IPS DF 6.9 (cell line): ENCODE measurements around the gene PHB1.

Experiments used
- DNase-seq: peaks from one replicate; pipeline ENCODE4 v3.0.0-alpha.2; 2013; ENCODE audit warnings: low read depth, low spot score
- H3K27ac ChIP-seq: one replicate; pipeline ENCODE4 v1.5.1; 2013; ENCODE audit warnings: low read length, control low read depth
- H3K27me3 ChIP-seq: 2 replicates; pipeline ENCODE4 v1.6.1; 2013; ENCODE audit warnings: mild to moderate bottlenecking, low read length; ENCODE audit not compliant: control insufficient read depth, insufficient read depth
- H3K36me3 ChIP-seq: 2 replicates; pipeline ENCODE4 v1.6.1; 2013; ENCODE audit warnings: low read length; ENCODE audit not compliant: control insufficient read depth, insufficient read depth
- H3K4me1 ChIP-seq: 2 replicates; pipeline ENCODE4 v1.6.1; 2013; ENCODE audit warnings: low read length; ENCODE audit not compliant: control insufficient read depth, insufficient read depth
- H3K4me3 ChIP-seq: 2 replicates; pipeline ENCODE4 v1.5.1; 2013; ENCODE audit warnings: mild to moderate bottlenecking, low read length
- H3K9me3 ChIP-seq: 2 replicates; pipeline ENCODE4 v1.6.1; 2013; ENCODE audit warnings: low read length, inconsistent platforms; ENCODE audit not compliant: control insufficient read depth, insufficient read depth
- WGBS: extraction: QIAGEN DNeasy Blood & Tissue Kit; methylation state at CpG from one replicate; pipeline ENCODE4 v1.1.7; 2013; ENCODE audit warnings: mixed read lengths, missing lambda C conversion rate; ENCODE audit not compliant: insufficient read length, insufficient coverage; 5-methylcytosine and 5-hydroxymethylcytosine counted together

PHB1 gene

DNA sequence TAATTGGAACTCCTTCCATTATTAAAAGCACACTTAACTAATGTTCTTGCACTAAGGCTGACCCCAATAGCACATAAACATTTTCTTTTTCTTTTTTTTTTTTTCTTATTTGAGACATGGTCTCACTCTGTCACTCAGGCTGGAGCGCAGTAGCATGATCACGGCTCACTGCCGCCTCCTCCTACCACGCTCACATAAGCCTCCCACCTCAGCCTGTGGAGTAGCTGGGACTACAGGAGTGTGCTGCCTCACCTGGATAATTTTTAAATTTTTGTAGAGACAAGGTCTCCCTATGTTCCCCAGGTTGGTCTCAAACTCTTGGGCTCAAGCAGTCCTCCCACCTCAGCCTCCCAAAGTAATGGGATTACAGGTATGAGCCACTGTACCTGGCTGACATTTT lies 51.4 kb downstream of the PHB1 start:
- no peak for DNase-seq
- Histone ChIP-seq H3K4me1 (peaks cover 2% of the 10 kb centered on the region), H3K9me3 (no peaks in the 10 kb centered on the region), H3K36me3 (no peaks in the 10 kb centered on the region), H3K27ac (no peak overlapping the region), H3K4me3 (no peak overlapping the region), H3K27me3 (no peaks in the 10 kb centered on the region)
- WGBS, result no CpG with 5 or more reads among the region's 4 CpGs

DNA sequence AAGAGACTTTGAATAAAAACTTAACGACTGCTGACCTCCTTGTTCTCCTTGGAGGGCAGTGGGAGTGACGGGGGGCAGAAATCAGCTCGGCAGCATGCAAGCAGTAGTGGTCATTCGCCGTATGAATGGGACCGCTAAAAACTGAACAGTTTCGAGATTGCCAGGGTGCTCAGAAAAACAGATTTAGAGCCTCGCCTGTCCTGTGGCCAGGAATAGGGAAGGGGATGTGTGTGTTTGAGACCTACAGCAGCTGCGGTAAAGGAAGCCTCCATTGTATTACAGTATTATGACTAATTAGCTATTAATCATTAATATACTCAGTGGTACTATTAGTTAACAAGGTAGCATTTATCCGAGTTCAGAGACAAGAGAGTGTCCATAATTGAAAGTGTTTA lies 52.0 kb downstream of the PHB1 start:
- H3K4me3 ChIP-seq, result peak overlapping the region; percentile 44; the same call in 1 of the 2 replicates
- no CpG with 5 or more reads among the region's 10 CpGs for WGBS
- no peaks in the 10 kb centered on the region for H3K36me3 ChIP-seq
- no peaks in the 10 kb centered on the region for H3K27me3 ChIP-seq
- no peak for DNase-seq
- no peak overlapping the region for H3K27ac ChIP-seq
- H3K4me1 ChIP-seq, result peaks cover 2% of the 10 kb centered on the region
- H3K9me3 ChIP-seq, result no peaks in the 10 kb centered on the region

DNA sequence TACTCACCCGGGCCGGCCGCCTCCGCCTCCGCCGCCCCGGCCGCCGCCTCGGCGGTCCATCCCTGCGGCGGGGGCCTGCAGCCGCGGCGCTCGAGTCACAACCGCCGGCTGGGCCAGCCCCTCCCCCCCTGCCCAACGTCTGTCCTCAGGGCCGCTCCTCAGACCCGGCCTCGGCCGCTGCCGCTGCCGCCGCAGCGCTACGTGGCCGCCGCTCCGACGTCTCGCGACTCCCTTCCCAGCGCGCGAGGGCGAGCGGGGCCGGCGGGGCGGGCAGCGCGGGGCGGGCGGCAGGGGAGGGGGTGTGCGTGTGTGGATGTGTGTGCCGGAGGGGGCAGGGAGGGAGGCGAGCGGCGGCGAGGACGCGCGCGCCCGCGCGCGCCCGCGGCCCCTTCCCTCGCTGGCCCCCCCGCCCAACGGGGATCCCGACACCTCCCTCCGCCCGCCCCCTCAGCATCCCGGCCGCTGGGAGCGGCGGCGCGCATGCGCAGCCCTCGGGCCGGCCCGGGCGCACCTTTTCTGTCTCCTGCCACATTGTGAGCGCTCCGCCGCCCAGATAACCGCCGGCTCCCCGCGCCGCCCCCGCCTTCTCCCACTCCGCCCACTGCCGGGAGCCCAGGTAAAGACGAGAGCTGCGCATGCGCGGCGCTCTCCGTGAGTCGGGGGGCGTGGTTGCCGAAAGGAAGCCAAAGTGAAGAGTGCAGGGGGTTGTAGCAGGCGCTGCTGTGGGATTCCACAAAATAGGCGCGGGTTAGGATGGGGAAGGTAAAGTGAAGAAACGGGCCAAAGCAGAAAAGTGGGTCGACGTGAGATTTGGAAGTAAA lies 52.6 kb downstream of the PHB1 start, which contains the start of gene ZNF652:
Gene ZNF652, minus strand, starts transcription at position 349 of the 821 bp plus-strand sequence. CDS start 44,525 bp downstream, outside the sequence.
- Histone ChIP-seq H3K9me3 (no peaks in the 10 kb centered on the region), H3K27me3 (no peaks in the 10 kb centered on the region), H3K36me3 (no peaks in the 10 kb centered on the region), H3K27ac (no peak within 1 kb of the TSS), H3K4me3 (peak within 1 kb of the TSS; percentile 96), H3K4me1 (peaks cover 2% of the 10 kb centered on the region)
- WGBS, result no CpG with 5 or more reads among the region's 106 CpGs
- peak; percentile 84 for DNase-seq

DNA sequence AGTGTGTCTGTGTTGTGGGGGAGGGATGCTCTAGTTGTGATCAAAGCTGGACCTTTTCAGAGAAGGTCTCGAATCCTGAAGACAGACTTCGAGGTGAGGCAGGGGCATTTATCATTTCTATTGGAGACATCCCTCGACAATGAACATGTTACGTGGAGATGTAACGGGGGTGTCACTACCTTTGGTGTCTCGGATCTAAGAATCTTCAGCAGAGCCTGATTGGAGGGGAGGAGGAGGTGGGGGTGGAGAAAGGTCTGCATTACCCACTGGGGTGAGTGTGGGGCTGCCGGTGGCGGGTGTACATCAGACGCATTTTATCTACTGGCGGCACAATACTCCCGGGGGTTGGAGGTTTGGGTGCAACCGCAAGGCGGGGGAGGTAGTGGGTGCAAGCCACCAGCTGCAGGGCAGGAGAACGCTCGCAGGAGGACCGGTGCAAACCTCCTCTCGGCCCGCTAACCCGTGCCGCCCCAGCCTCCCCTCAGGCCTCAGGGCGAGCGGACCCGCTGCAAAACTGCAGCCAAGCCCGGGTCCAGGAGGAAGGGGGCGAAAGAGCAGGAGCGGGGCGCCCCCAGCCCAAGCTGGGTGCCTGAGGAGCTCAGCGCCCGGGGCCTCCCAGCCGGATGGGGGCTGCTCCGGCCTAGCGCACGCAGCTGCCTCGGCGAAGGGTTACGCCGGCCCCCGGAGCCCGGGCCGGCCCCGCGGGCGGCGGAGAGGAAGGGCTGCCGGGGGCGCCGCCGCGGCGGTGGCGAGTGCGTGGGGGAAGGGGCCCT lies 53.4 kb downstream of the PHB1 start:
- Histone ChIP-seq H3K4me1 (peaks cover 2% of the 10 kb centered on the region), H3K27me3 (no peaks in the 10 kb centered on the region), H3K27ac (no peak overlapping the region), H3K9me3 (no peaks in the 10 kb centered on the region), H3K4me3 (peak overlapping the region; percentile 96), H3K36me3 (no peaks in the 10 kb centered on the region)
- no CpG with 5 or more reads among the region's 52 CpGs for WGBS
- DNase-seq, result no peak

DNA sequence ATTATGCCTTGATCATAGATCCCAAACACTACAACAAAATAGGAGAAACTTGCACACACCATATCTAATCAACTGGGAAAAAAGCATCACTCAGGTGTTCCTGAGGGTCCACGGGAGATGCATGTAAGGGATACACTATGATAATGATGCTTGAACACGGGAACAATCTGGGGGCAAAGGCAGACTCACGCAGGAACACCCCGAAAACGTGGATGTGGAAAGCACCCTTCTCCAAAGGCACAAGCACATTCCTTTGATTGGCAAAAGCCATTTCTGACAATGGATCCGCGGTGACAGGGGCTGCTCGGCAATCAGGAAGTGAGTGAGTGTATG lies 53.9 kb downstream of the PHB1 start:
- no CpG with 5 or more reads among the region's 8 CpGs for WGBS
- no peaks in the 10 kb centered on the region for H3K9me3 ChIP-seq
- no peak overlapping the region for H3K27ac ChIP-seq
- H3K4me1 ChIP-seq, result peaks cover 2% of the 10 kb centered on the region
- DNase-seq, result no peak
- no peaks in the 10 kb centered on the region for H3K27me3 ChIP-seq
- H3K4me3 ChIP-seq, result peak overlapping the region; percentile 96; the same call in 1 of the 2 replicates
- no peaks in the 10 kb centered on the region for H3K36me3 ChIP-seq

DNA sequence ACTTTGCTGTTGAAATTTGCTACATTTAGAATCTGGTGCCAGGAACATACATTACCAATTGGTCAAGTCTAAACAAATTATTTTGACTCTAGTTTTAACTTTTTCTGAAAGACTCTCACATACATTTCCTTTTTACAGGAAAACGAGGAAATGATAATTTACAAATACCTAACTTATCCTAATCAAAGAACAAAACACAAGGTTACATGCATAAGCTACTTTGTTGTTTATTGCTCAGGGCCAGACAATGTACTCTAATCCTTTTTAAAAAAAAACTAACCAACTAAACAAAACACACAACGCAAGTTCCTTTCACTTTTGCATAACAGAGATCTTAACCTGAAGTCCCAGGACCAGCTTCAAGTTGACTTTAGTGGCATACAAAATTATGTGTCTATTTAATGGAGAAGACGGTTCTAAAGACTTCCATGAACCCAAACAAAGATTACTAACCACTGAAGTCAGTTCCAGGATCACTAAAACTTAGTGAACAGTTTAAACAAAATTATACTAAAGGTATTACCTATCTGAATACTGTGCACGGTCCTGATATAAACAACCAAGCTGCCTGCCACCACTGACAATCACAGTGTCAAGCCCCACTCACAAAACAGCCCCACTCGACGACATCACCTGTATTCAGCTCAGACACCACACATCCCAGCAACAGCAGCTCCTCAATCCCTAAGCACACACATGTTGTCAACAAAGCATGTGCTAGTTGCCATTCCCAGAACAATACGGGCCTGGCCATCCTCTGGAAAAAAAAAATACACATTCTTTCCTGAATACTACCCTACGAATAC lies 54.5 kb downstream of the PHB1 start:
- 100% methylated on average over 1 of the region's 8 CpGs for WGBS
- no peak overlapping the region for H3K27ac ChIP-seq

DNA sequence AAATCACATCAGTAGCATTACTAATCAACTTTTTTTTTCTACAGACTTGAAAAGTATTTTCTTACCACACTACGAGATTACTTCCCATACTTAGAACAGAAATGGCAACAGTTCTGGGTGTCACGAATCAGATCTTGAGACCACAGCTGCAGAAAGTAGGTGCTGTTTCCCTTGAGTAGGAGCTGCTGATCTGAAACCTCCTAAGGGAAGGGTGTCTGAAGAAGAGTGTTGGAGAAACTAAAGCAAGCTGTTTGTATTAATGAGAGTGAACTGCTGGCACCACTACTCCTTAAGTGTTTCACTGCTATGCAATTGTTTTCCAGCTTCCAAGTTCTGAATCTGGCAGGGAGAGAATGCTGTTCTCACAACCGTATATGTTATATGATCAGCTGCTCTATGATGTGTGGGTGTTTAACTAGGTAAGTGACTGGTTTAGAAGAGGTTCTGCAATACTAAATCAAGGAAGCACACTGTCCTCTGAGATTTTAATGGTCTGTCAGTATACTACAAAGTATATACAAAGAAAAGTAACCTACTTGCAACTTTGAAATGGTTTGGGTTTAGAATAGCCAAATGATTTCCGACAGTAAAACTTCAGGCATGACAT lies 55.9 kb downstream of the PHB1 start:
- H3K36me3 ChIP-seq, result no peaks in the 10 kb centered on the region
- H3K4me1 ChIP-seq, result peaks cover 2% of the 10 kb centered on the region
- H3K9me3 ChIP-seq, result no peaks in the 10 kb centered on the region
- no CpG with 5 or more reads among the region's 4 CpGs for WGBS
- H3K27me3 ChIP-seq, result no peaks in the 10 kb centered on the region
- no peak overlapping the region for H3K27ac ChIP-seq
- DNase-seq, result no peak
- H3K4me3 ChIP-seq, result no peak overlapping the region

More for the DNA sequence above, 54.5 kb downstream of the PHB1 start:
- peaks cover 2% of the 10 kb centered on the region for H3K4me1 ChIP-seq
- no peak for DNase-seq
- no peaks in the 10 kb centered on the region for H3K36me3 ChIP-seq
- no peaks in the 10 kb centered on the region for H3K27me3 ChIP-seq
- no peaks in the 10 kb centered on the region for H3K9me3 ChIP-seq
- H3K4me3 ChIP-seq, result no peak overlapping the region; the same call in 1 of the 2 replicates

DNA sequence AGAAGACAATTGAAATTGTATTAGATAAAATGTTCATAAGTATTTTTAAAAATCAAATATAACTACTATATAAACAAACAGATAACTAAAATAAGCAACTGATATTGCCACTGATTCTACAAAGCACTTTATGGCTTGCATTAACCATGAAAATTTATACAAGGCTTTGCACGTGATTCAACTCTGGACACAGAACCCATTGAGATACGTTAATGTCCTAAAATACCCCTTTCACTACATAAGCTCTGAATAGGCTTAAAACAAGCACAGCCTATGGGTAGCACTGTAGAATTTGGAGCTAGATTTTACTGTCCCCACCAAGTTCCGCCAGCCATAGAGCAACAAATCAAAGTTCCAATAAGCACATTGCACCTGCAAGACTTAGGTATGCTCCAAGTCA lies 57.2 kb downstream of the PHB1 start:
- Histone ChIP-seq H3K4me1 (peaks cover 2% of the 10 kb centered on the region), H3K9me3 (no peaks in the 10 kb centered on the region), H3K27ac (no peak overlapping the region), H3K4me3 (no peak overlapping the region), H3K36me3 (no peaks in the 10 kb centered on the region; the same call in 1 of the 2 replicates), H3K27me3 (no peaks in the 10 kb centered on the region)
- no CpG with 5 or more reads among the region's 3 CpGs for WGBS
- DNase-seq, result no peak

DNA sequence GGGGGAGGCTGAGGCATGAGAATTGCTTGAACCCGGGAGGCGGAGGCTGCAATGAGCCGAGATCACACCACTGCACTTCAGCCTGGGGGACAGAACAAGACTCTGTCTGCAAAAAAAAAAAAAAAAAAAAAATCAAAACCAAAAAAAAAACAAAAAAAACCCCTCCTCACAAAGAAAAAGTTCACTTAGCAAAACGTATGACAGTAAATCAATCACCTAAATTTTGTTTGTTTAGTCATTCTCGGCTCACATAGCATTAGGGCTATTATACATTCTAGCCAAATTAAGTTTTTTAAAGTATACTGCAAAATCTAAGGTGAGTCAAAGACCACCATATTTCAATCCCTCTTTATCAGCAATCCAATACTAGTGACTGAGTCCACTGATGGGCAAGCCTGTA lies 58.4 kb downstream of the PHB1 start:
- no peaks in the 10 kb centered on the region for H3K9me3 ChIP-seq
- H3K36me3 ChIP-seq, result no peaks in the 10 kb centered on the region; the same call in 1 of the 2 replicates
- no peak overlapping the region for H3K27ac ChIP-seq
- no peak overlapping the region for H3K4me3 ChIP-seq
- WGBS, result 100% methylated on average over 1 of the region's 5 CpGs
- no peaks in the 10 kb centered on the region for H3K27me3 ChIP-seq
- peaks cover 2% of the 10 kb centered on the region for H3K4me1 ChIP-seq
- DNase-seq, result no peak
